ENCODE results near the gene UBN2.

GRCh38 chr7:139321071-139321745 is 90.2 kb downstream of the UBN2 start:
- no peak for TF ChIP-seq POLR2A (IDR thresholded peaks at IDR 0.05; ENCODE audit: low read depth, low read length)
- no peak for TF ChIP-seq TAF1 (IDR thresholded peaks at IDR 0.05; ENCODE audit: low read depth, low read length)
- no peak for TF ChIP-seq POLR2AphosphoS5 (IDR thresholded peaks at IDR 0.05; ENCODE audit: low read depth, low read length)
